C4-2B (cell line): ENCODE results near the gene MMP20.

Source experiments
- ZFX ChIP-seq: fragments of 450-650 bp; IDR thresholded peaks from 2 replicates; pipeline ENCODE4 v1.6.1; 2017
- TF ChIP-seq, protein P1 (sequence below): fragments of 450-650 bp; conservative IDR thresholded peaks from 2 replicates; pipeline ENCODE4 v1.5.1; 2017; ENCODE audit warnings: mild to moderate bottlenecking

- TF ChIP-seq, protein P1, sequence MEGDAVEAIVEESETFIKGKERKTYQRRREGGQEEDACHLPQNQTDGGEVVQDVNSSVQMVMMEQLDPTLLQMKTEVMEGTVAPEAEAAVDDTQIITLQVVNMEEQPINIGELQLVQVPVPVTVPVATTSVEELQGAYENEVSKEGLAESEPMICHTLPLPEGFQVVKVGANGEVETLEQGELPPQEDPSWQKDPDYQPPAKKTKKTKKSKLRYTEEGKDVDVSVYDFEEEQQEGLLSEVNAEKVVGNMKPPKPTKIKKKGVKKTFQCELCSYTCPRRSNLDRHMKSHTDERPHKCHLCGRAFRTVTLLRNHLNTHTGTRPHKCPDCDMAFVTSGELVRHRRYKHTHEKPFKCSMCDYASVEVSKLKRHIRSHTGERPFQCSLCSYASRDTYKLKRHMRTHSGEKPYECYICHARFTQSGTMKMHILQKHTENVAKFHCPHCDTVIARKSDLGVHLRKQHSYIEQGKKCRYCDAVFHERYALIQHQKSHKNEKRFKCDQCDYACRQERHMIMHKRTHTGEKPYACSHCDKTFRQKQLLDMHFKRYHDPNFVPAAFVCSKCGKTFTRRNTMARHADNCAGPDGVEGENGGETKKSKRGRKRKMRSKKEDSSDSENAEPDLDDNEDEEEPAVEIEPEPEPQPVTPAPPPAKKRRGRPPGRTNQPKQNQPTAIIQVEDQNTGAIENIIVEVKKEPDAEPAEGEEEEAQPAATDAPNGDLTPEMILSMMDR = peak; percentile 42
- TF ChIP-seq ZFX = no peak
Measured at GRCh38 chr11:102614485-102614884, 10.6 kb downstream of the MMP20 start.
